IPS DF 6.9 (cell line): ENCODE measurements around the gene DEFB119.
"Not testable (repeated sequence)": the region's sequence is repeated elsewhere in the genome, so short reads cannot be mapped to it uniquely, and the experiment has no call there.

Source experiments
- DNase-seq: peaks from one replicate; pipeline ENCODE4 v3.0.0-alpha.2; 2013; ENCODE audit warnings: low read depth, low spot score
- H3K27ac ChIP-seq: one replicate; pipeline ENCODE4 v1.5.1; 2013; ENCODE audit warnings: low read length, control low read depth
- H3K27me3 ChIP-seq: 2 replicates; pipeline ENCODE4 v1.6.1; 2013; ENCODE audit warnings: mild to moderate bottlenecking, low read length; ENCODE audit not compliant: control insufficient read depth, insufficient read depth
- H3K36me3 ChIP-seq: 2 replicates; pipeline ENCODE4 v1.6.1; 2013; ENCODE audit warnings: low read length; ENCODE audit not compliant: control insufficient read depth, insufficient read depth
- H3K4me1 ChIP-seq: 2 replicates; pipeline ENCODE4 v1.6.1; 2013; ENCODE audit warnings: low read length; ENCODE audit not compliant: control insufficient read depth, insufficient read depth
- H3K4me3 ChIP-seq: 2 replicates; pipeline ENCODE4 v1.5.1; 2013; ENCODE audit warnings: mild to moderate bottlenecking, low read length
- H3K9me3 ChIP-seq: 2 replicates; pipeline ENCODE4 v1.6.1; 2013; ENCODE audit warnings: low read length, inconsistent platforms; ENCODE audit not compliant: control insufficient read depth, insufficient read depth
- WGBS: extraction: QIAGEN DNeasy Blood & Tissue Kit; methylation state at CpG from one replicate; pipeline ENCODE4 v1.1.7; 2013; ENCODE audit warnings: mixed read lengths, missing lambda C conversion rate; ENCODE audit not compliant: insufficient read length, insufficient coverage; 5-methylcytosine and 5-hydroxymethylcytosine counted together

Gene DEFB119, protein sequence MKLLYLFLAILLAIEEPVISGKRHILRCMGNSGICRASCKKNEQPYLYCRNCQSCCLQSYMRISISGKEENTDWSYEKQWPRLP

DNA sequence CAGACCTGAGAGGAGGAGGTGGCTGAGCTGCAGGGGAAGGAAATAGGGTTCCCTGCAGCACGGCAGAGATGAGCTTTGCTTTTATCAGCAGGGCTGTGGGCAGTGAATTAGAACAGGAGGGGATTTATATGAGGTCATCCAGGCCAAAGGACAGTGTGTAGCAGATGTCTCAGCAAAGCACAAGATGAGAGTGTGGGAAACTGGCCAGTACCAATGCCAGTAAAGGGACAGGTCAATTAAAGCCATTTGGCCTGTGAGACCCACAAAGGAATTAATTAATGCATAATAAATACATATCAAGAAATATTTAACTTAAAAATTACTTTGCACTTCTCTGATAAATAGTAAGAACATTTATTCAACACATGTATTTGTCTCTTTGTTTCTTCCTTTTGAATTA is at the start of gene DEFB119:
Gene DEFB119 (minus strand): TSS at position 101 of the 400 bp plus-strand sequence. CDS start 107 bp downstream, outside the sequence.
- Histone ChIP-seq H3K4me3 (no peak within 1 kb of the TSS), H3K27ac (no peak within 1 kb of the TSS), H3K4me1 (no peaks in the 10 kb centered on the region), H3K36me3 (no peaks in the 10 kb centered on the region), H3K27me3 (no peaks in the 10 kb centered on the region), H3K9me3 (peaks cover 17% of the 10 kb centered on the region)
- no CpG with 5 or more reads among the region's 1 CpG for whole genome bisulfite sequencing
- DNase-seq: no peak

DNA sequence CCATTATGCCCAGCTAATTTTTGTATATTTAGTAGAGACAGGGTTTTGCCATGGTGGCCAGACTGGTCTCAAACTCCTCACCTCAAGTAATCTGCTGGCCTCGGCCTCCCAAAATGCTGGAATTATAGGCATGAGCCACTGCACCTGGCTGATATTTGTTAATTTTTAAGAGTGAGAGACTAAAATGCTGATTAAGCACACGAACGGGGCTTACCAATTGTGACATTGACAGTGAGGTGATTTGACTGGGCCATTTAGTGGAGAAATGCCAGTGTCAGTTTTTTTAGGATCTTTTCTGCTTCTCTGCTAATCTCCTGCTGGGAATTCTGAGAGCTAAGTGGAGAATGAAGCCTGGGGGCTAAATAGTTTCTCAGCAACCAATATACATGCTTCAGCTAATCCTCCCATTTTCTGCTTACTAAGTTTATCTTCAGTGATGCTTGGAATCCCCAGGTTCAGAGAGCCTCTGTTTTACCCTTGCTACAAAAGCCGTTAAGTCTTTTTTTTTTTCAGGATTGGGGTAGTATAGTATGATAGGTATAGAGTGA is 40.3 kb upstream of the DEFB119 start:
- Histone ChIP-seq H3K27me3 (no peaks in the 10 kb centered on the region), H3K4me1 (no peaks in the 10 kb centered on the region), H3K4me3 (no peak overlapping the region), H3K27ac (no peak overlapping the region), H3K36me3 (no peaks in the 10 kb centered on the region), H3K9me3 (no peaks in the 10 kb centered on the region; the same call in 1 of the 2 replicates)
- DNase-seq: no peak
- no CpG with 5 or more reads among the region's 4 CpGs for WGBS

DNA sequence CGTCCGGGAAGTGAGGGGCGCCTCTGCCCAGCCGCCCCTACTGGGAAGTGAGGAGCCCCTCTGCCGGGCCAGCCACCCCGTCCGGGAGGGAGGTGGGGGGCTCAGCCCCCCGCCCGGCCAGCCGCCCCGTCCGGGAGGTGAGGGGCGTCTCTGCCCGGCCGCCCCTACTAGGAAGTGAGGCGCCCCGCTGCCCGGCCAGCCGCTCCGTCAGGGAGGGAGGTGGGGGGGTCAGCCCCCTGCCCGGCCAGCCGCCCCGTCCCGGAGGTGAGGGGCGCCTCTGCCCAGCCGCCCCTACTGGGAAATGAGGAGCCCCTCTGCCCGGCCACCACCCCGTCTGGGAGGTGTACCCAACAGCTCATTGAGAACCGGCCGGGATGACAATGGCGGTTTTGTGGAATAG is 37.2 kb upstream of the DEFB119 start:
- H3K4me3 ChIP-seq, H3K9me3 ChIP-seq, H3K27ac ChIP-seq, H3K36me3 ChIP-seq, DNase-seq, H3K27me3 ChIP-seq, H3K4me1 ChIP-seq: not testable (repeated sequence)
- WGBS: no CpG with 5 or more reads among the region's 31 CpGs

DNA sequence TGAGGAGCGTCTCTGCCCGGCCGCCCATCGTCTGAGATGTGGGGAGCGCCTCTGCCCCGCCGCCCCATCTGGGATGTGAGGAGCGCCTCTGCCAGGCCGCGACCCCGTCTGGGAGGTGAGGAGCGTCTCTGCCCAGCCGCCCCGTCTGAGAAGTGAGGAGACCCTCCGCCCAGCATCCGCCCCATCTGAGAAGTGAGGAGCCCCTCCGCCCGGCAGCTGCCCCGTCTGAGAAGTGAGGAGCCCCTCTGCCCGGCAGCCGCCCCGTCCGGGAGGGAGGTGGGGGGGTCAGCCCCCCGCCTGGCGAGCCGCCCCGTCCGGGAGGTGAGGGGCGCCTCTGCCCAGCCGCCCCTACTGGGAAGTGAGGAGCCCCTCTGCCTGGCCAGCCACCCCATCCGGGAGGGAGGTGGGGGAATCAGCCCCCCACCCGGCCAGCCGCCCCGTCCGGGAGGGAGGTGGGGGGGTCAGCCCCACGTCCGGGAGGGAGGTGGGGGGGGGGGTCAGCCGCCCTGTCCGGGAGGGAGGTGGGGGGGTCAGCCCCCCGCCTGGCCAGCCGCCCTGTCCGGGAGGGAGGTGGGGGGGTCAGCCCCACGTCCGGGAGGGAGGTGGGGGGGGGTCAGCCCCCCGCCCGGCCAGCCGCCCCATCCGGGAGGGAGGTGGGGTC is 36.6 kb upstream of the DEFB119 start:
- not testable (repeated sequence) for H3K9me3 ChIP-seq, DNase-seq, H3K4me1 ChIP-seq, H3K4me3 ChIP-seq, H3K27me3 ChIP-seq, H3K36me3 ChIP-seq, H3K27ac ChIP-seq
- whole genome bisulfite sequencing: no CpG with 5 or more reads among the region's 48 CpGs

DNA sequence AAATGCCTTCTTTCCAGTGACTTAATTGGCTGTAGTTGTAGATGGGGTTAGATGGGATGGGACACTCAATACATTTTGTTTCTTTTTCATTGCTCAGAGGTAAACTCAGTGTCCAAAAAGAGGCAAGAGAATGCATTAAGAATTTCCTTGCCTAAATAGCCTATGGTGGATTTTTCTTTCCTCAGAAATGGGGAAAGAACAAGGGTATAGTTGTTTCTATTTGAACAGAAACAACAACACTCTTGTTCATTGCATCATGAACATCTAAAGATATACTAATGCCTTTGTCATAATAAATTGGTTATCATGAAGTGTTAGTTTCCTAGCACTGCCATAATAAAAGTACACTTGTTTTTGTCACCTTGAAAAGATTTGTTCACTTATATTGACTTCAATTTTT is 35.4 kb upstream of the DEFB119 start:
- peaks cover 6% of the 10 kb centered on the region; the same call in 1 of the 2 replicates for H3K9me3 ChIP-seq
- no peaks in the 10 kb centered on the region for H3K27me3 ChIP-seq
- H3K4me3 ChIP-seq: no peak overlapping the region
- DNase-seq: no peak
- H3K36me3 ChIP-seq: no peaks in the 10 kb centered on the region
- H3K4me1 ChIP-seq: no peaks in the 10 kb centered on the region
- H3K27ac ChIP-seq: no peak overlapping the region

DNA sequence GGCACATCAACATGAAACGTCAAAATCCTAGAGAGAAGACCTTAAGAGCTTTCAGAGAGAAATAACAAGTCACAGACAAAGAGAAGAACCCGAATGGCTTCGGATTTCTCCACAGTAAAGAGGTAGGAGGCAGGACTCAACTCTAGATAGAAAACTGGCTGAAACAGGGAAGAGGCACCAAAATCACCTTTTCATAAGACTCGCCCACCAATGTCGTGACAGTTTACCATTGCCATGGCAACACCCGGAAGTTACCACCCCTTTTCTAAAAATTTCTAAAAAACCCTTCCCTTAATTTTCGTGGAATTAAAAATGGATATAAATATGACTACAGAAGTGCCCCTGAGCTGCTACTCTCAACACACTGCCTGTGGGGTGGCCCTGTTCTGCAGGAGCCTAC is 27.9 kb upstream of the DEFB119 start:
- Histone ChIP-seq H3K4me1 (no peaks in the 10 kb centered on the region), H3K4me3 (no peak overlapping the region), H3K27ac (no peak overlapping the region), H3K36me3 (no peaks in the 10 kb centered on the region), H3K9me3 (peaks cover 7% of the 10 kb centered on the region), H3K27me3 (no peaks in the 10 kb centered on the region)
- no peak for DNase-seq
- no CpG with 5 or more reads among the region's 7 CpGs for WGBS

DNA sequence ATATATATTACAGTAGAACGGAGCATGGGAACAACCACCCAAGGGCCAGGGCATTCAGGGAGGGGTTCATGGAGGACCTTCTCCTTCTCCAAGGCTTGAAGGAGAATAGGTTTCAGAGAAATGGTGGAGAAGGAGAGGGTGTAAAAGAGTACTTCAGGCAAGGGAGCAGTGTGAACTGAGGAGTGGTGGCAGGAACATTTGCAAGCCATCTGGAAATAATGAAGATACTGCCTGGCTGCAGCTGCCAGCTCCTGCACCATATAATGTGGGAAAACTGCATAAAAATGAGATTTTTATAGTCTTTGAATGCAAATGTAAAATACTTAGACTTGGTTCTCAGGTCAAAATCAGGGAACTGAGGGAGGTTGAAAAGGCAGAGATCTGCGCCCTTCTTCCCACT is 25.3 kb upstream of the DEFB119 start:
- Histone ChIP-seq H3K4me3 (no peak overlapping the region), H3K36me3 (no peaks in the 10 kb centered on the region), H3K27ac (no peak overlapping the region), H3K9me3 (peaks cover 6% of the 10 kb centered on the region), H3K4me1 (no peaks in the 10 kb centered on the region), H3K27me3 (no peaks in the 10 kb centered on the region)
- DNase-seq: no peak
- no CpG with 5 or more reads among the region's 2 CpGs for WGBS

DNA sequence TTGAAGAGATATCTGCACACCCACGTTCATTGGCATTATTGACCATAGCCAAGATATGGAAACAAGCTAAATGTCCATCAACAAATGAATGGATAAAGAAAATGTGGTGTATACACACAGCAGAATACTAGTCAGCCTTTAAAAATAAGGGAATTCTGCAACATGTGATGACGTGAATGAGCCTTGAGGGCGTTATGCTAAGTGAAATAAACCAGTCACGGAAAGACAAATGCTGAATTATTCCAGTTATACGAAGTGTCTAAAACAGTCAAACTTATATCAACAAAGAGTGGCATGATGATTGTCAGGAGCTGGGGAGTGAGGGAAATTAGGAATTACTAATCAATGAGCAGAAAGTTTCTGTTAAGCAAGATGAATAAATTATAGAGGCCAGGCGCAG is 24.0 kb upstream of the DEFB119 start:
- H3K9me3 ChIP-seq: peaks cover 6% of the 10 kb centered on the region
- WGBS: no CpG with 5 or more reads among the region's 6 CpGs

DNA sequence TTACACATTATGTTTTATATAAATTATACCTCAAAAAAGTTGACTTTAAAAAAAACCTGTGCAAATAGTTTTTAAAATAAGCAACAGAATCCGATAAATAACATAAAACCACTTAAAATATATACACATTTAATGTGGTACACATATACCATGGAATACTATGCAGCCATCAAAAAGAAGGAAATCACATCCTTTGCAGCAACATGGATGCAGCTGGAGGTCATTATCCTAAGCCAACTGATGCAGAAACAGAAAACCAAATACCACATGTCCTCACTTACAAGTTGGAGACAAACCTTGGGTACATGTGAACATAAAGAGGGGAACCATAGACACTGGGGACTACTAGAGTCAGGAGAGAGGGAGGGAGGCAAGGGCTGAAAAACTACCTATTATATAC is 19.6 kb upstream of the DEFB119 start:
- Histone ChIP-seq H3K36me3 (no peaks in the 10 kb centered on the region), H3K4me3 (no peak overlapping the region), H3K27me3 (no peaks in the 10 kb centered on the region), H3K9me3 (peaks cover 10% of the 10 kb centered on the region), H3K27ac (no peak overlapping the region), H3K4me1 (no peaks in the 10 kb centered on the region)
- DNase-seq: no peak
- WGBS: no CpG with 5 or more reads among the region's 1 CpG

More for the DNA sequence above, 24.0 kb upstream of the DEFB119 start:
- Histone ChIP-seq H3K27me3 (no peaks in the 10 kb centered on the region), H3K36me3 (no peaks in the 10 kb centered on the region), H3K4me1 (no peaks in the 10 kb centered on the region), H3K27ac (no peak overlapping the region), H3K4me3 (no peak overlapping the region)
- no peak for DNase-seq

DNA sequence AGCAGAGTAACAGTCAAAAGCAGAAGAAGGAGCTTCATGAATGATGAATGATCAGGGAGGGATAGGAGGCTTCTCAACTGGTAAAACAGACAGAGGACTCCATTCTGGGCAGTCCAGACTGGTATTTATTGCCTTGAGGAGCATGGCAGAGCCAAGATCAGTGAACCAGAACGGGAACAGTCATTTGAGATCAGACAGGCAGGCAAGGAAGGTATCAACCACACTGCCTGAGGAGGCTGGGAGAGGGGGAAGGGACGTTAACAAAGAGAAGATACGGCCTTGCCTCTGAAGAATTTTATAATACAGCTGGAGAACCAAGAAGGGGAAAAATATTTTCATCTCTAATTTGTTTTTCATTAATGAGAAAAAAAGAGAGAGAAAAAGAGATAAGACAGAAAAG is 15.7 kb upstream of the DEFB119 start, which contains the start of gene DEFB121:
Gene DEFB121 (minus strand): TSS at position 101 of the 400 bp plus-strand sequence. CDS start 63 bp downstream, at position 38.
- no peaks in the 10 kb centered on the region for H3K27me3 ChIP-seq
- no peak within 1 kb of the TSS for H3K4me3 ChIP-seq
- peaks cover 13% of the 10 kb centered on the region for H3K9me3 ChIP-seq
- no peak within 1 kb of the TSS for H3K27ac ChIP-seq
- H3K36me3 ChIP-seq: no peaks in the 10 kb centered on the region
- WGBS: no CpG with 5 or more reads among the region's 3 CpGs
- no peak for DNase-seq
- H3K4me1 ChIP-seq: no peaks in the 10 kb centered on the region

DNA sequence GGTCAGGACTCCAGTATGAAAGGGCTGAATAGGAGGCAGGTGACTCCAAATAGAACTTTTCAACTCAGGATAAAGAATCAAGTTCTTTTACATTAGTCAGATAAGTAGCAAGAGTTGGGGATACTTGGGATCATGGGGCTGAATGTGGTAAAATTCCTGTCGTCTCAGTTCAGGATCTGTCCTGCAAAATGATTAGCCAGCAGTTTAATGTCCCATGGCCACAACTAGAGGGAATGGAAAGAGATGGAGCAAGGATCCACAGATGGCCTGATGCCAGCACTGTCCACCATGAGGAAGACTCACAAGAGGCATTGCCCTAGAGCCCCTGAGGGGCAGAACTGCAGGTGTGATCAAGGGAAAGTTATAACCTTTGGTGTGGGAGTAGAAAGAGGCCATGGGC is 13.5 kb upstream of the DEFB119 start:
- WGBS: no CpG with 5 or more reads among the region's 1 CpG

More for the DNA sequence above, 13.5 kb upstream of the DEFB119 start:
- peaks cover 15% of the 10 kb centered on the region for H3K9me3 ChIP-seq
- H3K36me3 ChIP-seq: no peaks in the 10 kb centered on the region
- no peaks in the 10 kb centered on the region for H3K27me3 ChIP-seq
- no peak for DNase-seq
- no peak overlapping the region for H3K27ac ChIP-seq
- no peaks in the 10 kb centered on the region for H3K4me1 ChIP-seq
- H3K4me3 ChIP-seq: no peak overlapping the region
